Measurements from ENCODE around the gene ADAMTSL1.

ADAMTSL1 gene

GRCh38 chr9:18699764-18700163, 225.8 kb downstream of the ADAMTSL1 start:
- DNase-seq (ENCODE audit: low read depth), result no peak

- no peak for DNase-seq (ENCODE audit: low read depth)
Observed at GRCh38 chr9:18700714-18701113, 226.8 kb downstream of the ADAMTSL1 start.

- DNase-seq (ENCODE audit: low read depth), result no peak
Observed at GRCh38 chr9:18703151-18703900, 229.4 kb downstream of the ADAMTSL1 start.

- DNase-seq (ENCODE audit: low read depth), result no peak
Observed at GRCh38 chr9:18703901-18704379, 230.0 kb downstream of the ADAMTSL1 start.

- no peak for DNase-seq (ENCODE audit: low read depth)
Observed at GRCh38 chr9:18705796-18706392, 231.9 kb downstream of the ADAMTSL1 start.

- no peak for DNase-seq (ENCODE audit: low read depth)
Observed at GRCh38 chr9:18706648-18707047, 232.7 kb downstream of the ADAMTSL1 start.

- DNase-seq (ENCODE audit: low read depth), result no peak
Observed at GRCh38 chr9:18707061-18707461, 233.1 kb downstream of the ADAMTSL1 start.

GRCh38 chr9:18707489-18708205, 233.7 kb downstream of the ADAMTSL1 start:
- no peak for DNase-seq (ENCODE audit: low read depth)

- no peak for DNase-seq (ENCODE audit: low read depth)
Observed at GRCh38 chr9:18708429-18708828, 234.5 kb downstream of the ADAMTSL1 start.

- DNase-seq (ENCODE audit: low read depth), result no peak
Observed at GRCh38 chr9:18710065-18710464, 236.1 kb downstream of the ADAMTSL1 start.

GRCh38 chr9:18717759-18718158, 243.8 kb downstream of the ADAMTSL1 start:
- no peak for DNase-seq (ENCODE audit: low read depth)

GRCh38 chr9:18718393-18718792, 244.4 kb downstream of the ADAMTSL1 start:
- DNase-seq (ENCODE audit: low read depth), result no peak

GRCh38 chr9:18718932-18719331, 245.0 kb downstream of the ADAMTSL1 start:
- DNase-seq (ENCODE audit: low read depth), result no peak

- no peak for DNase-seq (ENCODE audit: low read depth)
Observed at GRCh38 chr9:18720691-18721090, 246.7 kb downstream of the ADAMTSL1 start.

- DNase-seq (ENCODE audit: low read depth), result no peak
Observed at GRCh38 chr9:18721267-18721994, 247.5 kb downstream of the ADAMTSL1 start.

- no peak for DNase-seq (ENCODE audit: low read depth)
Observed at GRCh38 chr9:18721995-18722310, 248.0 kb downstream of the ADAMTSL1 start.

GRCh38 chr9:18722882-18723281, 248.9 kb downstream of the ADAMTSL1 start:
- DNase-seq (ENCODE audit: low read depth), result no peak

GRCh38 chr9:18723366-18723765, 249.4 kb downstream of the ADAMTSL1 start:
- no peak for DNase-seq (ENCODE audit: low read depth)

- DNase-seq (ENCODE audit: low read depth), result no peak
Observed at GRCh38 chr9:18726546-18726945, 252.6 kb downstream of the ADAMTSL1 start.

- DNase-seq (ENCODE audit: low read depth), result no peak
Observed at GRCh38 chr9:18727904-18728303, 254.0 kb downstream of the ADAMTSL1 start.

GRCh38 chr9:18728642-18729041, 254.7 kb downstream of the ADAMTSL1 start:
- DNase-seq (ENCODE audit: low read depth), result no peak

GRCh38 chr9:18730241-18730640, 256.3 kb downstream of the ADAMTSL1 start:
- no peak for DNase-seq (ENCODE audit: low read depth)

GRCh38 chr9:18739127-18739526, 265.2 kb downstream of the ADAMTSL1 start:
- no peak for DNase-seq (ENCODE audit: low read depth)
